Measurements from ENCODE around the gene CNFN. TPM values are rescaled to one million over a fixed set of nuclear protein-coding genes. Genes with fewer than 3 reads are reported as not detected.

CNFN gene
- total and polyA plus RNA-seq, 8 donors: 0.32 to 3.2 (median 0.55) TPM; not detected in 1

- ATAC-seq: peak; percentile 39
- H3K9me3 ChIP-seq: peaks cover 0 to 7% of the 10 kb centered on the region in 2 donors
- no peak overlapping the region for H3K27ac ChIP-seq
- no peak for DNase-seq
- no peaks in the 10 kb centered on the region for H3K27me3 ChIP-seq
- H3K4me3 ChIP-seq: no peak overlapping the region
- intact Hi-C loops (cut with DNase I): no loop called here
- H3K36me3 ChIP-seq: peaks cover 0 to 15% of the 10 kb centered on the region in 2 donors
- no peaks in the 10 kb centered on the region for H3K4me1 ChIP-seq
- TF ChIP-seq CTCF (IDR thresholded peaks at IDR 0.05): no peak
These were observed 26.3 kb downstream of the CNFN start for GRCh38 chr19:42363614-42364346.

- ATAC-seq: no peak
- Histone ChIP-seq H3K27me3 (no peaks in the 10 kb centered on the region), H3K4me1 (no peaks in the 10 kb centered on the region), H3K27ac (no peak overlapping the region), H3K36me3 (peaks cover 0 to 19% of the 10 kb centered on the region in 2 donors), H3K4me3 (no peak overlapping the region), H3K9me3 (peaks cover 0 to 7% of the 10 kb centered on the region in 2 donors)
- DNase-seq: no peak
- no peak for TF ChIP-seq CTCF (IDR thresholded peaks at IDR 0.05)
- intact Hi-C loops (cut with DNase I): no loop called here
These were observed 27.1 kb downstream of the CNFN start for GRCh38 chr19:42362891-42363440.

- no peak for DNase-seq
- H3K36me3 ChIP-seq: peaks cover 0 to 25% of the 10 kb centered on the region in 2 donors
- intact Hi-C loops (cut with DNase I): no loop called here
These were observed 27.8 kb downstream of the CNFN start for GRCh38 chr19:42362342-42362741.

GRCh38 chr19:42361545-42361910 is 28.6 kb downstream of the CNFN start:
- H3K36me3 ChIP-seq: peaks cover 0 to 33% of the 10 kb centered on the region in 2 donors
- H3K4me3 ChIP-seq: no peak overlapping the region
- ATAC-seq (no peak), DNase-seq (no peak)
- no peak overlapping the region for H3K27ac ChIP-seq
- intact Hi-C loops (cut with DNase I): no loop called here
- no peaks in the 10 kb centered on the region for H3K27me3 ChIP-seq
- no peaks in the 10 kb centered on the region for H3K4me1 ChIP-seq
- TF ChIP-seq CTCF (IDR thresholded peaks at IDR 0.05): no peak
- H3K9me3 ChIP-seq: peaks cover 0 to 7% of the 10 kb centered on the region in 2 donors

More at GRCh38 chr19:42362342-42362741, 27.8 kb downstream of the CNFN start:
- H3K4me1 ChIP-seq: no peaks in the 10 kb centered on the region
- no peak overlapping the region for H3K4me3 ChIP-seq
- no peak overlapping the region for H3K27ac ChIP-seq
- H3K9me3 ChIP-seq: peaks cover 0 to 7% of the 10 kb centered on the region in 2 donors
- TF ChIP-seq CTCF (IDR thresholded peaks at IDR 0.05): no peak
- no peak for ATAC-seq
- H3K27me3 ChIP-seq: no peaks in the 10 kb centered on the region

GRCh38 chr19:42360787-42361544 is 29.1 kb downstream of the CNFN start:
- Histone ChIP-seq H3K27ac (no peak overlapping the region), H3K36me3 (peaks cover 0 to 39% of the 10 kb centered on the region in 2 donors), H3K4me3 (no peak overlapping the region), H3K4me1 (no peaks in the 10 kb centered on the region), H3K9me3 (peaks cover 0 to 7% of the 10 kb centered on the region in 2 donors), H3K27me3 (no peaks in the 10 kb centered on the region)
- DNase-seq (no peak), ATAC-seq (no peak)
- intact Hi-C loops (cut with DNase I): no loop called here
- no peak for TF ChIP-seq CTCF (IDR thresholded peaks at IDR 0.05)

All from left lung (tissue), 10 donors.